ENCODE data around the gene TCF3. TPM values are rescaled to one million over a fixed set of nuclear protein-coding genes. Genes with fewer than 3 reads are reported as not detected.
A peak's percentile ranks its signal among the peaks of the same experiment; 100 is the strongest.

Gene TCF3
- total RNA-seq, 1 experiment from 2014 or later = 208 TPM

GRCh38 chr19:1654178-1654792 lies 1.9 kb upstream of the TCF3 start:
- ATAC-seq (no peak), DNase-seq (ENCODE audit: low read depth, low spot score) (no peak)
- H3K9ac ChIP-seq (ENCODE audit: low read length) = no peak overlapping the region
- H3K4me2 ChIP-seq (ENCODE audit: low read length) = peak overlapping the region; percentile 30; the same call in 1 of the 2 replicates
- no peak for TF ChIP-seq CBX3 (IDR thresholded peaks at IDR 0.05; ENCODE audit: low read depth)
- TF ChIP-seq SIN3A (IDR thresholded peaks at IDR 0.05; ENCODE audit: low read depth) = no peak
- TF ChIP-seq YY1 (IDR thresholded peaks at IDR 0.05; ENCODE audit: extremely low read depth, insufficient replicate concordance, low read depth, low read length) = no peak
- no peak for TF ChIP-seq SRF (IDR thresholded peaks at IDR 0.05; ENCODE audit: low read depth)
- no peak for TF ChIP-seq RAD21 (IDR thresholded peaks at IDR 0.05; ENCODE audit: low read depth)
- TF ChIP-seq EZH2 (IDR thresholded peaks at IDR 0.05) = no peak
- TF ChIP-seq TCF7L2 (IDR thresholded peaks at IDR 0.05; ENCODE audit: borderline replicate concordance, extremely low read depth, insufficient read depth, insufficient read length) = no peak
- peak overlapping the region; percentile 82; the same call in 1 of the 2 replicates for H3K27ac ChIP-seq (ENCODE audit: low read depth, low read length)
- no TSS peak for BruUV-seq (replicated peaks)
- peaks cover 27 to 54% of the 10 kb centered on the region in 2 experiments for H3K4me1 ChIP-seq (ENCODE audit: control insufficient read depth in 1 of 2, insufficient read depth in 2 of 2, low read length in 2 of 2)
- no peak overlapping the region for H3K4me3 ChIP-seq (replicated peaks in 1 of 2; ENCODE audit: low read depth in 1 of 2, low read length in 2 of 2)
- H3K27me3 ChIP-seq (ENCODE audit: insufficient read depth, low read length) = no peaks in the 10 kb centered on the region
- ChIA-PET POLR2A (no interaction called here), CTCF (interaction anchor here (1.0 to 2.4 kb wide), 2 partner anchors 18 to 108 kb away, joined by 3 to 7 read pairs; no protein-coding TSS in a partner anchor), RAD21 (ENCODE audit: low non-redundant PET in 1 of 2, low total read pairs in 2 of 2, uncharacterized antibody in 2 of 2, unreplicated experiment in 2 of 2) (no interaction called here)
- H3K79me2 ChIP-seq (ENCODE audit: insufficient read depth, low read length) = peaks cover 23% of the 10 kb centered on the region
- H3K9me2 ChIP-seq (ENCODE audit: insufficient read depth) = no peaks in the 10 kb centered on the region
- H2AFZ ChIP-seq (ENCODE audit: low read depth, low read length, poor library complexity, severe bottlenecking) = no peak overlapping the region
- H3K9me3 ChIP-seq (ENCODE audit: control insufficient read depth in 1 of 2, insufficient read depth in 1 of 2, low read depth in 1 of 2, low read length in 2 of 2) = no peaks in the 10 kb centered on the region
- H4K20me1 ChIP-seq (ENCODE audit: insufficient read depth) = no peaks in the 10 kb centered on the region
- H3K36me3 ChIP-seq (ENCODE audit: control insufficient read depth in 1 of 2, insufficient read depth in 2 of 2, low read length in 2 of 2) = peaks cover 4 to 9% of the 10 kb centered on the region in 2 experiments; a peak in 2 of 4 replicates
- intact Hi-C loops (cut with micrococcal nuclease) = no loop called here

- TF ChIP-seq TCF7L2 (IDR thresholded peaks at IDR 0.05; ENCODE audit: borderline replicate concordance, extremely low read depth, insufficient read depth, insufficient read length) (peak; percentile 73), RAD21 (IDR thresholded peaks at IDR 0.05; ENCODE audit: low read depth) (no peak), CTCF (IDR thresholded peaks at IDR 0.05 in 2 of 3, conservative IDR thresholded peaks at IDR 0.05 in 1 of 3; ENCODE audit: borderline replicate concordance in 1 of 3, insufficient read depth in 1 of 3, low read depth in 2 of 3, low read length in 2 of 3) (no peak), SP1 (IDR thresholded peaks at IDR 0.05; ENCODE audit: low read depth) (no peak), SIN3A (IDR thresholded peaks at IDR 0.05; ENCODE audit: low read depth) (no peak), SRF (IDR thresholded peaks at IDR 0.05; ENCODE audit: low read depth) (no peak), ZBTB33 (IDR thresholded peaks at IDR 0.05; ENCODE audit: extremely low read depth, insufficient replicate concordance, low read length) (no peak)
- Histone ChIP-seq H3K27ac (ENCODE audit: low read depth, low read length) (peak overlapping the region; percentile 82), H3K9ac (ENCODE audit: low read length) (peak overlapping the region; percentile 79), H2AFZ (ENCODE audit: low read depth, low read length, poor library complexity, severe bottlenecking) (peak overlapping the region; percentile 85), H3K79me2 (ENCODE audit: insufficient read depth, low read length) (peaks cover 33% of the 10 kb centered on the region), H3K36me3 (ENCODE audit: control insufficient read depth in 1 of 2, insufficient read depth in 2 of 2, low read length in 2 of 2) (peaks cover 4 to 10% of the 10 kb centered on the region in 2 experiments; a peak in 3 of 4 replicates), H4K20me1 (ENCODE audit: insufficient read depth) (no peaks in the 10 kb centered on the region), H3K9me2 (ENCODE audit: insufficient read depth) (no peaks in the 10 kb centered on the region), H3K4me3 (replicated peaks in 1 of 2; ENCODE audit: low read depth in 1 of 2, low read length in 2 of 2) (peak overlapping the region; percentile 57 to 64), H3K9me3 (ENCODE audit: control insufficient read depth in 1 of 2, insufficient read depth in 1 of 2, low read depth in 1 of 2, low read length in 2 of 2) (no peaks in the 10 kb centered on the region), H3K27me3 (ENCODE audit: insufficient read depth, low read length) (no peaks in the 10 kb centered on the region), H3K4me1 (ENCODE audit: control insufficient read depth in 1 of 2, insufficient read depth in 2 of 2, low read length in 2 of 2) (peaks cover 27 to 51% of the 10 kb centered on the region in 2 experiments), H3K4me2 (ENCODE audit: low read length) (peak overlapping the region; percentile 95)
- RAD21 ChIA-PET (ENCODE audit: low non-redundant PET in 1 of 2, low total read pairs in 2 of 2, uncharacterized antibody in 2 of 2, unreplicated experiment in 2 of 2) = no interaction called here
- CTCF ChIA-PET = interaction anchor here (0.6 to 2.4 kb wide), 3 partner anchors 48 to 185 kb away, joined by 3 to 7 read pairs (median 3); partner anchors contain the start of gene UQCR11
- POLR2A ChIA-PET = no interaction called here
- intact Hi-C loops (cut with micrococcal nuclease) = no loop called here
- no peak for DNase-seq (ENCODE audit: low read depth, low spot score)
- BruUV-seq (replicated peaks) = TSS peak; percentile 94
- peak; percentile 15 for ATAC-seq
Observed at GRCh38 chr19:1653300-1653628, 849 bp upstream of the TCF3 start.

All from HCT116 (cell line).